K562 (cell line): Measurements from ENCODE around the gene MBD6. TPM values are rescaled to one million over a fixed set of nuclear protein-coding genes. Genes with fewer than 3 reads are reported as not detected.

ENCODE experiments used
- ATAC-seq: fragments of 200-7000 bp; cut with Tn5 transposase; 3 replicates; pipeline ENCODE4 v1.9.1; 2020; ENCODE audit warnings: moderate library complexity
- BruUV-seq: library from RNA; stranded (reverse); fragments of 400-500 nt; replicated peaks from 2 replicates; lab custom pipeline; 2021; lab: Mats Ljungman, UMichigan
- CTCF ChIA-PET: fragments of 300-600 bp; formaldehyde crosslinking; extraction: SDS; loops from one replicate; lab custom pipeline; 2021; ENCODE audit warnings: low intra/inter-chr PET ratio; lab: Yijun Ruan, JAX
- POLR2A ChIA-PET: fragments of 300-600, 350-650 bp; sonication (Branson Sonifier 250); formaldehyde crosslinking; extraction: SDS; loops from one replicate; lab custom pipeline; 2021; ENCODE audit warnings: antibody characterized with exemption, inconsistent platforms; lab: Yijun Ruan, JAX
- DNase-seq, 4 experiments: peaks; one replicate each; pipeline versions ENCODE4 v3.0.0 to v3.0.0-alpha.2; 2011 to 2018; ENCODE audit warnings: low spot score in 3 of 4, mixed read lengths in 3 of 4; ENCODE audit errors: extremely low read depth in 1 of 4
- FAIRE-seq: peaks from 2 replicates; lab custom pipeline; 2011; peaks lifted over from hg19 to GRCh38; lab: Jason Lieb, UNC
- H2AFZ ChIP-seq: 2 replicates; pipeline ENCODE4 v1.6.0; 2011; ENCODE audit warnings: low read depth, low read length, control low read depth, inconsistent platforms
- H3K27ac ChIP-seq: fragments of 200-600 bp; 3 replicates; pipeline ENCODE4 v1.8.0; 2011; ENCODE audit warnings: low read depth, mild to moderate bottlenecking, control low read depth, inconsistent platforms, low read length, moderate library complexity, mixed read lengths; ENCODE audit errors: extremely low read depth
- H3K27me3 ChIP-seq, 2 experiments: fragments of 300-600 bp in 1 of 2; 2 replicates in 1 of 2; 3 replicates in 1 of 2; pipeline versions ENCODE4 v1.6.0 to v1.8.0; 2011; ENCODE audit warnings: inconsistent platforms in 2 of 2, low read length in 2 of 2, mild to moderate bottlenecking in 1 of 2, mixed read lengths in 1 of 2, moderate library complexity in 1 of 2; ENCODE audit not compliant: control insufficient read depth in 2 of 2, insufficient read depth in 2 of 2
- H3K36me3 ChIP-seq: fragments of 300-600 bp; 3 replicates; pipeline ENCODE4 v1.8.0; 2011; ENCODE audit warnings: mild to moderate bottlenecking, low read length, inconsistent platforms; ENCODE audit not compliant: control insufficient read depth, insufficient read depth
- H3K4me1 ChIP-seq, 2 experiments: fragments of 200-600 bp in 1 of 2; replicated peaks in 1 of 2; 2 replicates in 1 of 2; 3 replicates in 1 of 2; pipeline versions ENCODE4 v1.5.1 to v1.8.0; 2011; ENCODE audit warnings: inconsistent platforms in 2 of 2, low read length in 2 of 2, mild to moderate bottlenecking in 1 of 2, mixed read lengths in 1 of 2, moderate library complexity in 1 of 2; ENCODE audit not compliant: control insufficient read depth in 2 of 2, insufficient read depth in 2 of 2
- H3K4me2 ChIP-seq: 2 replicates; pipeline ENCODE4 v1.6.1; 2011; ENCODE audit warnings: low read length, control low read depth, inconsistent platforms, mixed read lengths; ENCODE audit not compliant: insufficient read depth
- H3K4me3 ChIP-seq: fragments of 200-600 bp; sonication (generic), shearing (Covaris generic); 2 replicates; pipeline ENCODE4 v1.5.1; 2016; ENCODE audit warnings: control low read depth, inconsistent platforms
- H3K79me2 ChIP-seq: fragments of 200-600 bp; 3 replicates; pipeline ENCODE4 v1.8.0; 2011; ENCODE audit warnings: low read length, inconsistent platforms; ENCODE audit not compliant: control insufficient read depth, insufficient read depth
- H3K9ac ChIP-seq, 2 experiments: 2 replicates each; pipeline versions ENCODE4 v1.6.0 to v1.6.1; 2011; ENCODE audit warnings: low read depth in 2 of 2, low read length in 2 of 2, control low read depth in 1 of 2, inconsistent platforms in 1 of 2, mild to moderate bottlenecking in 1 of 2, mixed read lengths in 1 of 2; ENCODE audit not compliant: insufficient read depth in 1 of 2
- H3K9me1 ChIP-seq: one replicate; pipeline ENCODE4 v1.6.0; 2011; ENCODE audit warnings: inconsistent platforms, mild to moderate bottlenecking, low read length, moderate library complexity; ENCODE audit not compliant: control insufficient read depth, insufficient read depth
- H3K9me3 ChIP-seq: replicated peaks from 2 replicates; pipeline ENCODE4 v1.5.1; 2011; ENCODE audit warnings: low read depth, low read length, inconsistent platforms; ENCODE audit not compliant: control insufficient read depth, insufficient read depth
- H4K20me1 ChIP-seq: replicated peaks from 2 replicates; pipeline ENCODE4 v1.6.1; 2011; ENCODE audit warnings: low read length, inconsistent platforms, mixed read lengths; ENCODE audit not compliant: control insufficient read depth, insufficient read depth
- PCBP2 ChIP-seq: fragments of 200-400 bp; formaldehyde crosslinking; IDR thresholded peaks from 2 replicates; pipeline ENCODE4 v1.6.1; 2018; ENCODE audit warnings: low read length, low read depth, mild to moderate bottlenecking, moderate library complexity; ENCODE audit not compliant: poor library complexity, severe bottlenecking
- POLR2G ChIP-seq: fragments of 200-400 bp; formaldehyde crosslinking; IDR thresholded peaks from 2 replicates; pipeline ENCODE4 v1.6.1; 2017; ENCODE audit warnings: low read depth, mild to moderate bottlenecking, antibody characterized with exemption, low read length, moderate library complexity
- PTTG1 ChIP-seq: fragments of 450-650 bp; IDR thresholded peaks from 2 replicates; pipeline ENCODE4 v1.6.1; 2016; ENCODE audit warnings: low read depth, mild to moderate bottlenecking, missing genetic modification characterization, missing compliant biosample characterization
- RAD21 ChIP-seq, 2 experiments: fragments of 250-450 bp in 1 of 2; fragments of 450-650 bp in 1 of 2; sonication (Bioruptor Pico) in 1 of 2; formaldehyde crosslinking in 1 of 2; IDR thresholded peaks in 1 of 2; conservative IDR thresholded peaks in 1 of 2; 2 replicates each; pipeline versions ENCODE4 v1.4.0 to v1.8.0; 2020 to 2022; ENCODE audit warnings: mild to moderate bottlenecking in 2 of 2, moderate library complexity in 1 of 2
- RBFOX2 ChIP-seq: fragments of 200-400 bp; formaldehyde crosslinking; IDR thresholded peaks from 2 replicates; pipeline ENCODE4 v1.6.1; 2017; ENCODE audit warnings: low read depth, mild to moderate bottlenecking, low read length, moderate library complexity
- U2AF2 ChIP-seq: fragments of 200-400 bp; formaldehyde crosslinking; optimal IDR thresholded peaks from 2 replicates; pipeline ENCODE3; 2017; ENCODE audit warnings: low read depth, mild to moderate bottlenecking, low read length
- ZBTB12 ChIP-seq: fragments of 250-450 bp; sonication (Bioruptor Pico); IDR thresholded peaks from 2 replicates; pipeline ENCODE4 v1.4.0; 2020
- ZNF75A ChIP-seq: fragments of 450-650 bp; formaldehyde crosslinking; IDR thresholded peaks from 2 replicates; pipeline ENCODE4 v1.4.0; 2020; ENCODE audit warnings: mild to moderate bottlenecking
- WGBS: fragments of 100-300 bp; shearing (Covaris generic); methylation state at CpG from one replicate; pipeline ENCODE4 v1.1.6; 2016; ENCODE audit warnings: low coverage, mixed read lengths; ENCODE audit not compliant: insufficient coverage; ENCODE audit errors: missing lambda C conversion rate; 5-methylcytosine and 5-hydroxymethylcytosine counted together
- in situ Hi-C: fragments of 300-500 bp; cut with MboI; formaldehyde crosslinking; loops from 4 replicates; pipeline ENCODE4 v1.15.0; 2018; ENCODE audit warnings: inconsistent platforms, mixed read lengths
- intact Hi-C: fragments of 100-400 bp; cut with micrococcal nuclease; formaldehyde crosslinking; loops from 2 replicates; pipeline ENCODE4 v1.14.2; 2022
- polyA plus RNA-seq, 8 experiments: library from polyadenylated mRNA; depleted of rRNA in 4 of 8; stranded (reverse) in 5 of 8; unstranded in 3 of 8; fragments of >200 nt; fragmentation: Nextera tagmentation in 2 of 8; fragmentation: Illumina TruSeq in 1 of 8; extraction: Ambion mirVana in 2 of 8; extraction: Trizol in 1 of 8; gene quantifications; 2 replicates each; pipeline versions ENCODE4 v1.2.1 to v1.2.3, GENCODE V29; 2011 to 2014; ENCODE audit warnings: inconsistent platforms in 1 of 8, missing spikeins in 1 of 8
- total RNA-seq, 7 experiments: library from RNA; depleted of rRNA in 6 of 7; stranded (reverse); fragments of >200 nt in 6 of 7; fragmentation: Illumina TruSeq in 2 of 7; extraction: Trizol in 2 of 7; gene quantifications; 2 replicates each; pipeline versions ENCODE4 v1.2.1 to v1.2.3, GENCODE V29; 2011 to 2021; ENCODE audit warnings: low replicate concordance in 1 of 7

The MBD6 gene
- total and polyA plus RNA-seq, 9 of the 15 experiments (the other 6 are each of a cell fraction or from before 2014, with no cell fraction given), result 2.0 to 54.8 (median 3.8) TPM

DNA sequence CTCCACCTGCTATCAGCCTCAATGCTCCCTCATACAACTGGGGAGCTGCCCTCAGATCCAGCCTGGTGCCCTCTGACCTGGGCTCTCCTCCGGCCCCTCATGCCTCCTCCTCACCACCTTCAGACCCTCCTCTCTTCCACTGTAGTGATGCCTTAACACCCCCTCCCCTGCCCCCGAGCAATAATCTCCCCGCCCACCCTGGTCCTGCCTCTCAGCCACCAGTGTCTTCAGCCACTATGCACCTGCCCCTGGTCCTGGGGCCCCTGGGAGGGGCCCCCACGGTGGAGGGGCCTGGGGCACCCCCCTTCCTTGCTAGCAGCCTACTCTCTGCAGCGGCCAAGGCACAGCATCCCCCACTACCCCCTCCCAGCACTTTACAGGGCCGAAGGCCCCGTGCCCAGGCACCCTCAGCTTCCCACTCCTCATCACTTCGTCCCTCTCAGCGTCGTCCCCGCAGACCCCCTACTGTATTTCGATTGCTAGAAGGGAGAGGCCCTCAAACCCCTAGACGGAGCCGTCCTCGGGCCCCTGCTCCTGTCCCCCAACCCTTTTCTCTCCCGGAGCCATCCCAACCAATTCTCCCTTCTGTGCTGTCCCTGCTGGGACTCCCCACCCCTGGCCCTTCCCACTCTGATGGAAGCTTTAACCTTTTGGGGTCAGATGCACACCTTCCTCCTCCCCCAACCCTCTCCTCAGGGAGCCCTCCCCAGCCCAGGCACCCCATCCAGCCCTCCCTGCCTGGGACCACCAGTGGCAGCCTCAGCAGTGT, 3.2 kb downstream of the MBD6 start:
- intact Hi-C loops, result no loop called here
- in situ Hi-C loops, result no loop called here
- ChIA-PET POLR2A (interaction anchor here (1.4 to 10.8 kb wide), 3 partner anchors 13 to 27 kb away, joined by 3 to 225 read pairs (median 20); partner anchors contain the start of gene DCTN2), CTCF (no interaction called here)
- no peak overlapping the region for H3K4me2 ChIP-seq
- no peaks in the 10 kb centered on the region for H3K9me3 ChIP-seq
- H3K79me2 ChIP-seq, result peaks cover 26% of the 10 kb centered on the region
- no peak for ATAC-seq
- H3K9ac ChIP-seq, result peak overlapping the region in 1 of 2 experiments; percentile 21; a peak in 2 of 4 replicates
- no peak overlapping the region for H2AFZ ChIP-seq
- no peaks in the 10 kb centered on the region for H4K20me1 ChIP-seq
- H3K4me1 ChIP-seq, result peaks cover 29 to 45% of the 10 kb centered on the region in 2 experiments
- TF ChIP-seq ZBTB12 (CRISPR knock-in tag) (no peak), RBFOX2 (peak; percentile 66), U2AF2 (no peak), PCBP2 (no peak), POLR2G (peak; percentile 63), RAD21 (CRISPR knock-in tag; conservative IDR thresholded peaks at IDR 0.05 in 1 of 2, IDR thresholded peaks at IDR 0.05 in 1 of 2) (no peak), PTTG1 (tag) (no peak), ZNF75A (no peak)
- BruUV-seq, result no TSS peak
- DNase-seq, result no peak
- H3K4me3 ChIP-seq, result no peak overlapping the region
- WGBS, result 97% methylated on average over 11 of the region's 16 CpGs
- no peaks in the 10 kb centered on the region for H3K27me3 ChIP-seq
- H3K36me3 ChIP-seq, result peaks cover 65% of the 10 kb centered on the region; the same call in 2 of the 3 replicates
- FAIRE-seq, result no peak
- H3K9me1 ChIP-seq, result no peaks in the 10 kb centered on the region
- H3K27ac ChIP-seq, result no peak overlapping the region
